Measurements from ENCODE around the gene KCNH1.

Gene KCNH1

GRCh38 chr1:210709701-210710100 is 424.2 kb downstream of the KCNH1 start:
- Histone ChIP-seq H3K4me1 (ENCODE audit: control extremely low read depth in 1 of 4, control insufficient read depth in 4 of 4, insufficient read depth in 4 of 4, low read length in 3 of 4) (no peaks in the 10 kb centered on the region), H3K36me3 (ENCODE audit: control insufficient read depth in 4 of 4, insufficient read depth in 4 of 4, low read length in 3 of 4) (no peaks in the 10 kb centered on the region), H3K4me3 (ENCODE audit: control insufficient read depth in 1 of 7, extremely low read depth in 1 of 7, insufficient read depth in 4 of 7, low read depth in 2 of 7, low read length in 6 of 7) (no peak overlapping the region), H3K9me3 (ENCODE audit: control extremely low read depth in 1 of 5, control insufficient read depth in 4 of 5, insufficient read depth in 2 of 5, low read depth in 1 of 5, low read length in 4 of 5) (no peaks in the 10 kb centered on the region), H3K27ac (ENCODE audit: insufficient read depth in 1 of 2, low read depth in 1 of 2, low read length in 2 of 2, poor library complexity in 1 of 2, severe bottlenecking in 2 of 2) (no peak overlapping the region), H3K27me3 (replicated peaks in 2 of 5; ENCODE audit: control insufficient read depth in 4 of 5, insufficient read depth in 5 of 5, low read length in 4 of 5) (no peaks in the 10 kb centered on the region)
- WGBS (ENCODE audit: insufficient coverage) = 100% methylated on average over 2 of the region's 2 CpGs
- ChIA-PET CTCF (interaction anchor here (0.9 kb wide), 1 partner anchor 21 kb away, joined by 3 read pairs; no protein-coding TSS in a partner anchor), POLR2A (no interaction called here)
- DNase-seq = no peak

DNA sequence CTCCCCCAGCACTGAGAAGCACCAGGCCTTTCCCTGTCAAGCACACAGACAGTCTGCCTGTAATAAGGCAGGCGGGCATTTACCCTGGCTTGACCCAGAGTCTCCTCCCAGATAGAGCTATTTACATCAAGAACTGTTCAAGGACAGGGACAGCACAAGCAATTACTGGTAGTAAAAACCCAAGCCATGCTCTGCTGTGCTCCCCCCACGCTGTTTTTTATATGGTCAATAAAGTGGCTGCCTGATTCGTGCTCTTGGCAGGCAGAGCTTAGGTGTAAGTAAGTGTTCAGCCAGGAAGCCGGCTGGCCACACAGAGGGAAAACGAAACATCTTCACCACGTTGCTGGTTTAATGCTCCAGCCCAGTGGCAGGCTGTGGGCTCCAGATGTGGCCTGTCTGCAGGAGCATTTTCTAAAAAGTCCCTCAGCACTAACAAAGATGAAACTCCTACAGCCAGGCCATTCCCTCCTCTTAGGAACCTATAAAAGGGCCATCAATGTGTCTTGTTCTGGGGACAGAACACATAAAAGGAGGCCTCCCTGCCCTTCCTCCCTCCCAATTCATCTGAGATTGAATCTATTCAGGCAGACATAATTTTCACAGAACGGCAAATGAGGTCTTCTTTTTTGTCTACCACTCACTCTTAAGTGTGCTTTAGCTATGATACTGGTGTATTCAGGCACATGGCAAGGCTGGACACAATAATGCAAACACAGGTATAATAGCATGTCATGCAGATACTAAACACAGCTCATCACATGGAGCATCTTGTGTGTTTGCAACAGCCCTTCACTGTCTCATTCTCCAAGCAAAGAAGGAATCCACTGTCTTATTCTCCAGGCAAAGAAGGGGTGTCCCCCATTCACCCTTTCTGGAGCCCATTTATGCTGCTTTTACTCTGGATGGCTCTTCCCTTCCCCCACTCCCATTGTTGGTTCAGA is 426.4 kb downstream of the KCNH1 start:
- POLR2A ChIA-PET = interaction anchor here (0.6 kb wide), 1 partner anchor 213 kb away, joined by 3 read pairs; no protein-coding TSS in a partner anchor
- no peaks in the 10 kb centered on the region for H3K27me3 ChIP-seq (replicated peaks in 2 of 5; ENCODE audit: control insufficient read depth in 4 of 5, insufficient read depth in 5 of 5, low read length in 4 of 5)
- H3K36me3 ChIP-seq (ENCODE audit: control insufficient read depth in 4 of 4, insufficient read depth in 4 of 4, low read length in 3 of 4) = no peaks in the 10 kb centered on the region
- H3K4me3 ChIP-seq (ENCODE audit: control insufficient read depth in 1 of 7, extremely low read depth in 1 of 7, insufficient read depth in 4 of 7, low read depth in 2 of 7, low read length in 6 of 7) = no peak overlapping the region
- H3K4me1 ChIP-seq (ENCODE audit: control extremely low read depth in 1 of 4, control insufficient read depth in 4 of 4, insufficient read depth in 4 of 4, low read length in 3 of 4) = no peaks in the 10 kb centered on the region
- 90% methylated on average over 7 of the region's 7 CpGs for WGBS (ENCODE audit: insufficient coverage)
- CTCF ChIA-PET = no interaction called here
- no peak for DNase-seq
- H3K9me3 ChIP-seq (ENCODE audit: control extremely low read depth in 1 of 5, control insufficient read depth in 4 of 5, insufficient read depth in 2 of 5, low read depth in 1 of 5, low read length in 4 of 5) = no peaks in the 10 kb centered on the region
- H3K27ac ChIP-seq (ENCODE audit: insufficient read depth in 1 of 2, low read depth in 1 of 2, low read length in 2 of 2, poor library complexity in 1 of 2, severe bottlenecking in 2 of 2) = no peak overlapping the region

GRCh38 chr1:210706246-210706645 is 427.7 kb downstream of the KCNH1 start:
- Histone ChIP-seq H3K4me1 (ENCODE audit: control extremely low read depth in 1 of 4, control insufficient read depth in 4 of 4, insufficient read depth in 4 of 4, low read length in 3 of 4) (no peaks in the 10 kb centered on the region), H3K27ac (ENCODE audit: insufficient read depth in 1 of 2, low read depth in 1 of 2, low read length in 2 of 2, poor library complexity in 1 of 2, severe bottlenecking in 2 of 2) (no peak overlapping the region), H3K4me3 (ENCODE audit: control insufficient read depth in 1 of 7, extremely low read depth in 1 of 7, insufficient read depth in 4 of 7, low read depth in 2 of 7, low read length in 6 of 7) (no peak overlapping the region), H3K36me3 (ENCODE audit: control insufficient read depth in 4 of 4, insufficient read depth in 4 of 4, low read length in 3 of 4) (no peaks in the 10 kb centered on the region), H3K27me3 (replicated peaks in 2 of 5; ENCODE audit: control insufficient read depth in 4 of 5, insufficient read depth in 5 of 5, low read length in 4 of 5) (no peaks in the 10 kb centered on the region), H3K9me3 (ENCODE audit: control extremely low read depth in 1 of 5, control insufficient read depth in 4 of 5, insufficient read depth in 2 of 5, low read depth in 1 of 5, low read length in 4 of 5) (no peaks in the 10 kb centered on the region)
- WGBS (ENCODE audit: insufficient coverage) = 87% methylated on average over 3 of the region's 3 CpGs
- CTCF ChIA-PET = no interaction called here
- POLR2A ChIA-PET = no interaction called here
- no peak for DNase-seq

- Histone ChIP-seq H3K9me3 (ENCODE audit: control extremely low read depth in 1 of 5, control insufficient read depth in 4 of 5, insufficient read depth in 2 of 5, low read depth in 1 of 5, low read length in 4 of 5) (no peaks in the 10 kb centered on the region), H3K36me3 (ENCODE audit: control insufficient read depth in 4 of 4, insufficient read depth in 4 of 4, low read length in 3 of 4) (no peaks in the 10 kb centered on the region), H3K4me3 (ENCODE audit: control insufficient read depth in 1 of 7, extremely low read depth in 1 of 7, insufficient read depth in 4 of 7, low read depth in 2 of 7, low read length in 6 of 7) (no peak overlapping the region), H3K27ac (ENCODE audit: insufficient read depth in 1 of 2, low read depth in 1 of 2, low read length in 2 of 2, poor library complexity in 1 of 2, severe bottlenecking in 2 of 2) (no peak overlapping the region), H3K4me1 (ENCODE audit: control extremely low read depth in 1 of 4, control insufficient read depth in 4 of 4, insufficient read depth in 4 of 4, low read length in 3 of 4) (no peaks in the 10 kb centered on the region), H3K27me3 (replicated peaks in 2 of 5; ENCODE audit: control insufficient read depth in 4 of 5, insufficient read depth in 5 of 5, low read length in 4 of 5) (no peaks in the 10 kb centered on the region)
- DNase-seq = no peak
- CTCF ChIA-PET = no interaction called here
- POLR2A ChIA-PET = no interaction called here
- 86% methylated on average over 1 of the region's 3 CpGs for WGBS (ENCODE audit: insufficient coverage)
These were observed 428.9 kb downstream of the KCNH1 start for GRCh38 chr1:210705086-210705485.

- Histone ChIP-seq H3K36me3 (ENCODE audit: control insufficient read depth in 4 of 4, insufficient read depth in 4 of 4, low read length in 3 of 4) (no peaks in the 10 kb centered on the region), H3K9me3 (ENCODE audit: control extremely low read depth in 1 of 5, control insufficient read depth in 4 of 5, insufficient read depth in 2 of 5, low read depth in 1 of 5, low read length in 4 of 5) (no peaks in the 10 kb centered on the region), H3K4me1 (ENCODE audit: control extremely low read depth in 1 of 4, control insufficient read depth in 4 of 4, insufficient read depth in 4 of 4, low read length in 3 of 4) (no peaks in the 10 kb centered on the region), H3K4me3 (ENCODE audit: control insufficient read depth in 1 of 7, extremely low read depth in 1 of 7, insufficient read depth in 4 of 7, low read depth in 2 of 7, low read length in 6 of 7) (no peak overlapping the region), H3K27me3 (replicated peaks in 2 of 5; ENCODE audit: control insufficient read depth in 4 of 5, insufficient read depth in 5 of 5, low read length in 4 of 5) (no peaks in the 10 kb centered on the region), H3K27ac (ENCODE audit: insufficient read depth in 1 of 2, low read depth in 1 of 2, low read length in 2 of 2, poor library complexity in 1 of 2, severe bottlenecking in 2 of 2) (no peak overlapping the region)
- DNase-seq = no peak
- CTCF ChIA-PET = no interaction called here
- WGBS (ENCODE audit: insufficient coverage) = 100% methylated on average over 2 of the region's 2 CpGs
- POLR2A ChIA-PET = interaction anchor here (0.6 kb wide), 1 partner anchor 668 kb away, joined by 7 read pairs; no protein-coding TSS in a partner anchor
These were observed 430.4 kb downstream of the KCNH1 start for GRCh38 chr1:210703593-210703992.

- POLR2A ChIA-PET = no interaction called here
- Histone ChIP-seq H3K4me3 (ENCODE audit: control insufficient read depth in 1 of 7, extremely low read depth in 1 of 7, insufficient read depth in 4 of 7, low read depth in 2 of 7, low read length in 6 of 7) (no peak overlapping the region), H3K36me3 (ENCODE audit: control insufficient read depth in 4 of 4, insufficient read depth in 4 of 4, low read length in 3 of 4) (no peaks in the 10 kb centered on the region), H3K9me3 (ENCODE audit: control extremely low read depth in 1 of 5, control insufficient read depth in 4 of 5, insufficient read depth in 2 of 5, low read depth in 1 of 5, low read length in 4 of 5) (no peaks in the 10 kb centered on the region), H3K4me1 (ENCODE audit: control extremely low read depth in 1 of 4, control insufficient read depth in 4 of 4, insufficient read depth in 4 of 4, low read length in 3 of 4) (no peaks in the 10 kb centered on the region), H3K27ac (ENCODE audit: insufficient read depth in 1 of 2, low read depth in 1 of 2, low read length in 2 of 2, poor library complexity in 1 of 2, severe bottlenecking in 2 of 2) (no peak overlapping the region), H3K27me3 (replicated peaks in 2 of 5; ENCODE audit: control insufficient read depth in 4 of 5, insufficient read depth in 5 of 5, low read length in 4 of 5) (no peaks in the 10 kb centered on the region)
- DNase-seq = no peak
- WGBS (ENCODE audit: insufficient coverage) = no CpG with 5 or more reads among the region's 2 CpGs
- CTCF ChIA-PET = interaction anchor here (0.7 kb wide), 1 partner anchor 23 kb away, joined by 3 read pairs; no protein-coding TSS in a partner anchor
These were observed 431.4 kb downstream of the KCNH1 start for GRCh38 chr1:210702506-210702905.

- no peak overlapping the region for H3K27ac ChIP-seq (ENCODE audit: insufficient read depth in 1 of 2, low read depth in 1 of 2, low read length in 2 of 2, poor library complexity in 1 of 2, severe bottlenecking in 2 of 2)
- POLR2A ChIA-PET = no interaction called here
- no peak overlapping the region for H3K4me3 ChIP-seq (ENCODE audit: control insufficient read depth in 1 of 7, extremely low read depth in 1 of 7, insufficient read depth in 4 of 7, low read depth in 2 of 7, low read length in 6 of 7)
- H3K27me3 ChIP-seq (replicated peaks in 2 of 5; ENCODE audit: control insufficient read depth in 4 of 5, insufficient read depth in 5 of 5, low read length in 4 of 5) = no peaks in the 10 kb centered on the region
- H3K4me1 ChIP-seq (ENCODE audit: control extremely low read depth in 1 of 4, control insufficient read depth in 4 of 4, insufficient read depth in 4 of 4, low read length in 3 of 4) = no peaks in the 10 kb centered on the region
- WGBS (ENCODE audit: insufficient coverage) = 100% methylated on average over 1 of the region's 2 CpGs
- H3K9me3 ChIP-seq (ENCODE audit: control extremely low read depth in 1 of 5, control insufficient read depth in 4 of 5, insufficient read depth in 2 of 5, low read depth in 1 of 5, low read length in 4 of 5) = no peaks in the 10 kb centered on the region
- H3K36me3 ChIP-seq (ENCODE audit: control insufficient read depth in 4 of 4, insufficient read depth in 4 of 4, low read length in 3 of 4) = no peaks in the 10 kb centered on the region
- CTCF ChIA-PET = no interaction called here
- DNase-seq = no peak
These were observed 433.4 kb downstream of the KCNH1 start for GRCh38 chr1:210700511-210700910.

Data from common myeloid progenitor, CD34-positive (primary cell).